Stimulated activated naive CD4-positive, alpha-beta T cell treated with Interleukin-2 at 50 U/mL for 16 hours (primary cell): ENCODE measurements around the gene ANKRD16.
"Not testable (repeated sequence)": the region's sequence is repeated elsewhere in the genome, so short reads cannot be mapped to it uniquely, and the experiment has no call there.

Experiments
- DNase-seq: peaks from one replicate; lab custom pipeline; 2025; lab: John Stamatoyannopoulos, UW

ANKRD16 gene

DNA sequence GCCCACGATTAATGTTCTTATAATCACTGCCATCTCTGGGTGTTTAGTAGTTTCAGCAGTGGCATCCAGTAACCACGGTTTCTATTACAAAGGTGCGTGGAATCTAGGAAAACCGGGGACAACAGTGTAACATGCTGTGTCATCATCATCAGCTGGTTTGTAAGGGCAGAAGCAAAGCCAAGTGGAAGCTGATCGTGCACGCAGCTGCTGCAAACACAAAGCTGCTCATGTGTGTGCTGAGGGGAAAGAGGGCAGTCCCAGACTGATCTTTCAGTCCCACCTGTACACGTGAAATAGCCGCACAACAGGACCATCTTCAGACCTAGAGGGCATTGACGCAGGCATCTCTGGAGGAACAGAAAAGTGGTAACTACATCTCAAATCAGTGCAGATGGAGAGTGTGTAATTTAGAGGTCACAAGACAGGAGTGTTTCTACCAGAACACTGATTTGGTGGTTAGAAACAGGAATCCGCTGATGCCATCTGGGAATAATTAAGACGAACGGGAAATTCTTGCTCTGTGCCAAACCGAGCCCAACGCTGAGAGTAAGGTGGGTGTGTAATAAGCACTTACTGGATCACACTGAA is 13.4 kb downstream of the ANKRD16 start:
- no peak for DNase-seq

GRCh38 chr10:5873515-5873995 is 16.1 kb downstream of the ANKRD16 start:
- peak; percentile 25 for DNase-seq

DNA sequence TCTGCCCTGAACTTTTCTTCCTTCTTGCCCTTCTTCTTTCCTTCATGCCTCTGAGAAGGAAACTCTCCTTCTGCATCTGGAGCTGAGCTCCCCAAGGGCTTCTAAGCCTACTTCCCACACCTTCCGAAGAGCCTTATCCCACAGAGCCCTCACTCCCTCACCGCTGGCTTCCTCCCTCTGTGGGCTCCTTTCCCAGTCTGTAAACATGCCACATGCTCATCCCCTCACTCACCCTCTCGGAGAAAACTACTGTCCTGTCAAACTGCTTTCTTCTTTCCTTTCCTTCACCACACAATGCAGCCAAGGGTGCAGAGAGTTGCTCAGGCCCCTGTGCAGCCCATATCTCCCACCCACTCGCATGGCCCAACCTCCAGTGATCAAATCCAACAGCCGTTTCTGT is 18.1 kb downstream of the ANKRD16 start:
- no peak for DNase-seq

DNA sequence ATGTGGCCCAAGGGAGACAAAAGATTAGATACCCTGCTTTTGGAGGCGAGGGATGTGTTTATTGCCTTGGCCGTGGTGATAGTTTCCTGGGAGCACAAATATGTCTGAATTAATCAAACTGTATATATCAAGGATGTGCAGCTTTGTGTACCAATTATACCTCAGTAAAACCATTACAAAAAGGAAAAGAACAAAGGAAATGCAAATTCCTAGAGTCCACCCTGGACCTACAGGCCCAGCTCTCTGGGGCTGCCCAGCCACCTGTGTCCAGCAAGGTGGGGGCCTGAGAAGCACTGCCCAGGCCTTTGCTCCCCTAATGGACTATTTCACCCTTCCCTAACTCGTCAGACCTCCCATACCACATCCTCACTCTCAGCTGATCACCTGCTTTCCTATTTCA is 20.5 kb downstream of the ANKRD16 start:
- no peak for DNase-seq

DNA sequence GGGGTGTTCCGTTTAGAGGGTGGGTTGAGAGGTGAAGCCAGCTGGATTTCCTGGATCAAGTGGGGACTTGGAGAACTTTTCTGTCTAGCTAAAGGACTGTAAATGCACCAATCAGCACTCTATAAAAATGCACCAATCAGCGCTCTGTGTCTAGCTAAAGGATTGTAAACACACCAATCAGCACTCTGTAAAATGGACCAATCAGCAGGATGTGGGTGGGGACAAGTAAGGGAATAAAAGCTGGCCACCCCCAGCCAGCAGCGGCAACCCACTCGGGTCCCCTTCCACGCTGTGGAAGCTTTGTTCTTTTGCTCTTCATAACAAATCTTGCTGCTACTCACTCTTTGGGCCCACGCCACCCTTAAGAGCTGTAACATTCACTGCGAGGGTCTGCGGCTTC is 21.3 kb downstream of the ANKRD16 start:
- DNase-seq = not testable (repeated sequence)

GRCh38 chr10:5867091-5867615 is 22.5 kb downstream of the ANKRD16 start:
- DNase-seq = not testable (repeated sequence)

DNA sequence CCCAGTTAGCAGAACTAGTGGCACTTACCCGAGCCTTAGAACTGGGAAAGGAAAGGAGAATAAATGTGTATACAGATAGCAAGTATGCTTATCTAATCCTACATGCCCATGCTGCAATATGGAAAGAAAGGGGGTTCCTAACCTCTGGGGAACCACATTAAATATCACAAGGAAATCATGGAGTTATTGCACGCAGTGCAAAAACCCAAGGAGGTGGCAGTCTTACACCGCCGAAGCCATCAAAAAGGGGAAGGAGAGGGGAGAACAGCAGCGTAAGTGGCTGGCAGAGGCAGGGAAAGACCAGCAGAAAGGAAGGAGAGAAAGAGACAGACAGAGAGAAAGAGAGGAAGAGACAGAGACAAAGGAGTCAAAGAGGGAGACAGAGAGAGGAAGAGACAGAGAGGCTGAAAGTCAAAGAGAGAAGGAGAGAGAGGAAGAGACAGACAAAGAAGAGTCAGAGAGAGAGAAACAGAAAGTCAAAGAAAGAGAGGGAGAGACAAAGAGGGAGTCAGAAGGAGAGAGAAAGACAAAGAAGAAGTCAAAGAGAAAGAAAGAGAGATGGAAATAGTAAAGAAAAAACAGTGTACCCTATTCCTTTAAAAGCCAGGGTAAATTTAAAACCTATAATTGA is 23.1 kb downstream of the ANKRD16 start:
- not testable (repeated sequence) for DNase-seq

DNA sequence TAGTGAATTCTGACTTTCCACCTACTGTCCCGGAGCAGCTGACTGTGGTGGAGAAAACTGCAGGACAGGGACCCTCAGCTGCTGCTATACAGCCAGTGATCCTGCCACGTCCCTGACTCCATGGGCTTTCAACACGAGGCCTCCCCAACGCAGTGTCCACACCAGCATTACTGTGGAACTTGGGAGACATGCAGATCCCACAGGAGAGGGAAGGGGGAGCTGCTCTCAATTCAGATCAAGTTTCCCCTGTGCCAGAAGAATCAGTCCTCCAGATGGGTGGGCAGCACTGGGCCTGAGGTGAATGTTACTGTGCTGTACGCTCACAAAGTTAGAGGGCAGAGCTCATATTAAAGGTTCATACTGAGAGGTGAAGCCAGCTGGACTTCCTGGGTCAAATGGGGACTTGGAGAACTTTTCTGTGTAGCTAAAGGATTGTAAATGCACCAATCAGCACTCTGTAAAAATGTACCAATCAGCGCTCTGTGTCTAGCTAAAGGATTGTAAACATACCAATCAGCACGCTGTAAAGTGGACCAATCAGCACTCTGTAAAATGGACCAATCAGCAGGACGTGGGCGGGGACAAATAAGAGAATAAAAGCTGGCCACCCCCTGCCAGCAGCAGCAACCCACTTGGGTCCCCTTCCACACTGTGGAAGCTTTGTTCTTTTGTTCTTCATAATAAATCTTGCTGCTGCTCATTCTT is 26.6 kb downstream of the ANKRD16 start:
- not testable (repeated sequence) for DNase-seq

DNA sequence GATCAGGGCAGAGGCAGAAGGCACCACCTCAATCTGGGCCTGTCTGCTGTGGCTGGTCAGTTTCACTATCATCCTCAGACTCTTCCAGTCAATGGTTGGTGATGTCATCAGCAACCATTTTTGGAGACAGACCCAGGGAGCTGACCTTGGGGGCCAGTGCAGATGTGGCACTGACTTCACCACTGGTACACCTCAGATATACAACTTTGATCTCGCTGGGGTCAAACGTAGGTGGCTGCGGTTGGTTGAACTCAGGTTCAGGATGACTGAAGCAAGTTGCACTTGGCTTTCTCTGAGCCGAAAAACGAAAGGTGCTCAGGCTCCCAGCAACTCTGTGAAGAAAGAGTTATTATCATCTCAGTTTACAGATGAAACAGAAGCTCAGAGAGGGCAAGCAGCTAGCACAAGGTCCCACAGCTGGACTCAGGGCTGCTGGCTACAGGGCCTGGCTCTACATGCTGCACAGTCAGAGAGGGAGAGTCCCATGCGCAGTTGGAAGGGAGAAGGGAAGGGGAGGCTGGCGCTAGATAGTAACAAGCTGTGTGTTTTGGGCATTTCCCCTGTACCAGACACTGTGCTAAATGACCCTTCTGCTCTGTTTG is 27.2 kb downstream of the ANKRD16 start:
- DNase-seq = no peak

GRCh38 chr10:5860066-5860465 is 29.6 kb downstream of the ANKRD16 start:
- DNase-seq = no peak

- no peak for DNase-seq
Observed at GRCh38 chr10:5858811-5859210, 30.9 kb downstream of the ANKRD16 start.

DNA sequence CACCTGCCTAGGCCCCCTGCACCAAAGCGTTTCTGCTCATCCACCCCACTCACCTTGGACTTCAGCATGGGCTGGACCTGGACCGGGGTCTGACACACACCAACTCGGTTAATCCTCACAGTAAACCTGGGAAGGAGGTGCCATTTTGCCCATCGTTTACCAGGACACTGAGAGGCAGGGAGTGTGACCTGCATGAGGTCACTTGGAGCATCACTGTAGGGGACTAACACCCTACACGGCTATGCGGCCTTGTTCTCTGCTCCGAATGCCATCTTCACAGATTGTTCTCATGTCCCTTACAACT is 33.0 kb downstream of the ANKRD16 start:
- DNase-seq = no peak

DNA sequence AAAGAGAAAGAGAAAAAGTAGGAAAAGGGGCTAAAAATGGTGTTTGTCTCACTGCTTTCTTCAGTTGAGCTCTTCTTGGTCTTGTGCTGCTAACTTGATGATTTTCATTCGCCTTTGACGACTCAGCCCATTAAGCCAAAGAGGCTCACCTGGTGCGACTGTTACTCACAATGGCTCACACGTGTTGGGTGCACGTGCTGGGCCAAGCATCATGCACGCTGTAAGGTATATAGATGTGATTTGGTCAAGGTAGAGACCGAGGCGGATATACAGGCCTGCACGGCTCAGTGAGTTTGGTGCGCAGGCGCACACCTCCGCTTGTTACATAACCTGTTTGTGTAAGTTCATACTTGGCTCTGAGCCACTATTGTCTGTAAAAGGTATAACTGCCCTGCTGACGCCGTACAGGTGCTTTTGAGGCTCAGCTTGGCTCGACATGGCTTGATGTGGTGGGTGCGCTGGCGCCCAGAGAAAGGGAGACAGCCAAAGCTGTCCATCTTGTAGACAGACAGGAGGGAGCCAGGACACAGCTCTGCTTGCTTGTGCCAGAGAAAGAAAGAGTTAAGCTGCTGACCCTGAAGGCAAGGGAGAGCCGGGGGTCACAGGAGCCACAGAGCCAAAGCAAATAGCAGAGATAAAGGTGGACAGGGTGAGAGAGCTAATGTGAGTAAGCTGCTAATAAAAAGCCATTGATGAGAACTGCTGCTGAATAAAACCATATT is 33.6 kb downstream of the ANKRD16 start:
- no peak for DNase-seq

- DNase-seq = no peak
Observed at GRCh38 chr10:5854131-5854475, 35.6 kb downstream of the ANKRD16 start.

DNA sequence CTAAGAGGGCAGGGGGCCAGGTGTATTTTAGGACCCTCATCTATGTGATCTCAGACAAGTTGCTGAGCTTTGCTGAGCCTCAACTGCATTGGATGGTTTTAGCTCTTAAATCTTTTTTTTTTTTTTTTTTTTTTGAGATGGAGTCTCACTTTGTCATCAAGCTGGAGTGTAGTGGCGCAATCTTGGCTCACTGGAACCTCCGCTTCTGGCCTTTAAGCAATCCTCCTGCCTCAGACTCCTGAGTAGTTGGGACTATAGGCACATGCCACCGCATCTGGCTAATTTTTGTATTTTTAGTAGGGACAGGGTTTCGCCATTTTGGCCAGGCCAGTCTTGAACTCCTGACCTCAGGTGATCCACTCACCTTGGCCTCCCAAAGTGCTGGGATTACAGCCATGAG is 43.0 kb downstream of the ANKRD16 start:
- not testable (repeated sequence) for DNase-seq

- no peak for DNase-seq
Observed at GRCh38 chr10:5844345-5845055, 45.2 kb downstream of the ANKRD16 start.

- no peak for DNase-seq
Observed at GRCh38 chr10:5843686-5844344, 45.9 kb downstream of the ANKRD16 start.

DNA sequence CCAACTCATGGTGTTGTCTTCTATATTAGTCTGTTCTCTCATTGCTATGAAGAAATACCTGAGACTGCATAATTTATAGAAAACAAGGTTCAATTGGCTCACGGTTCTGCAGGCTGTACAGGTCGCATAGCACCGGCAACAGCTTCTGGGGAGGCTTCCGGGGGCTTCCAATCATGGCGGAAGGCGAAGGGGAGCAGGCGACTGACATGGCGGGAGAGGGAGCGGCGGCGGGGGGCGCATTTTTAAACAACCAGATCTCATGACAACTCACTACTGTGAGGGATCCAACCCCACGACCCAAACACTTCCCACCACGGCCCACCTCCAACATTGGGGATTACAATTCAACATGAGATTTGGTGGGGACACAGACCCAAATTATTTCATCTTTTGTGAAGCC is 47.7 kb downstream of the ANKRD16 start:
- DNase-seq = no peak

GRCh38 chr10:5840314-5841307 is 49.1 kb downstream of the ANKRD16 start:
- no peak for DNase-seq

DNA sequence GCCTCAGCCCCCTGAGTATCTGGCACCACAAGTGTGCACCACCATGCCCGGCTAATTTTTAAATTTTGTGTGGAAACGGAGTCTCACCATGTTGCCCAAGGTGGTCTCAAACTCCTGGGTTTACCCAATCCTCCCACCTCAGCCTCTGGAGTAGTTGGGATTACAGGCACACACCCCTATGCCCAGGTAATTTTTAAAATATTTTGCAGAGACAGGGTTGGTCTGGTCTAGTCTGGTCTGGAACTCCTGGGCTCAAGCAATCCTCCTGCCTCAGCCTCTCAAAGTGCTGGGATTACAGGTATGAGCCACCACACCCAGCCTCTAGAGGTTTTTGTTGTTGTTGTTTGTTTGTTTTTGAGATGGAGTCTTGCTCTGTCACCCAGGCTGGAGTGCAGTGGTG is 53.5 kb downstream of the ANKRD16 start:
- DNase-seq = not testable (repeated sequence)
